H1 (cell line): ENCODE data around the gene OCEL1. TPM values are rescaled to one million over a fixed set of nuclear protein-coding genes. Genes with fewer than 3 reads are reported as not detected.

Experiments
- CHD2 ChIP-seq: IDR thresholded peaks from 2 replicates; pipeline ENCODE4 v1.6.1; 2012; ENCODE audit warnings: low read length, improper control_type of control experiment
- FOSL1 ChIP-seq: IDR thresholded peaks from 2 replicates; pipeline ENCODE4 v1.6.1; 2011; ENCODE audit warnings: mild to moderate bottlenecking, low read depth, low read length, moderate library complexity; ENCODE audit not compliant: insufficient read depth
- JUN ChIP-seq: IDR thresholded peaks from 2 replicates; pipeline ENCODE4 v1.6.1; 2011; ENCODE audit warnings: low read depth, mild to moderate bottlenecking, improper control_type of control experiment, low read length
- KDM1A ChIP-seq: fragments of 200-600, 300-600 bp; sonication (generic); IDR thresholded peaks from 2 replicates; pipeline ENCODE4 v1.7.1; 2016; ENCODE audit warnings: mild to moderate bottlenecking, low read length, borderline replicate concordance
- NANOG ChIP-seq: IDR thresholded peaks from 2 replicates; pipeline ENCODE4 v1.6.1; 2011; ENCODE audit warnings: low read length, low read depth, mild to moderate bottlenecking, inconsistent platforms; ENCODE audit not compliant: insufficient read depth, poor library complexity, severe bottlenecking
- PHF8 ChIP-seq: fragments of 200-600 bp; sonication (generic); conservative IDR thresholded peaks from 2 replicates; pipeline ENCODE4 v1.7.1; 2012; ENCODE audit warnings: low read depth, mild to moderate bottlenecking, inconsistent platforms, low read length, moderate library complexity
- POLR2AphosphoS5 ChIP-seq: IDR thresholded peaks from 2 replicates; pipeline ENCODE4 v1.6.1; 2011; ENCODE audit warnings: low read depth, low read length
- POU5F1 ChIP-seq: IDR thresholded peaks from 2 replicates; pipeline ENCODE4 v1.6.1; 2011; ENCODE audit warnings: low read depth, mild to moderate bottlenecking, low read length, moderate library complexity
- RFX5 ChIP-seq: IDR thresholded peaks from 2 replicates; pipeline ENCODE4 v1.6.1; 2011; ENCODE audit warnings: low read depth, low read length, improper control_type of control experiment, borderline replicate concordance
- RXRA ChIP-seq: IDR thresholded peaks from 2 replicates; pipeline ENCODE4 v1.6.1; 2011; ENCODE audit warnings: low read depth, mild to moderate bottlenecking, low read length, moderate library complexity; ENCODE audit not compliant: insufficient read depth
- SP2 ChIP-seq: IDR thresholded peaks from 2 replicates; pipeline ENCODE4 v1.6.1; 2012; ENCODE audit warnings: mild to moderate bottlenecking, low read length, inconsistent platforms
- SP4 ChIP-seq: IDR thresholded peaks from 2 replicates; pipeline ENCODE4 v1.6.1; 2012; ENCODE audit warnings: low read length, inconsistent platforms
- USF2 ChIP-seq: IDR thresholded peaks from 2 replicates; pipeline ENCODE4 v1.6.1; 2011; ENCODE audit warnings: low read length, improper control_type of control experiment
- polyA plus RNA-seq, 7 experiments: library from polyadenylated mRNA; depleted of rRNA in 3 of 7; stranded (reverse) in 5 of 7; unstranded in 2 of 7; fragments of >200 nt in 5 of 7; fragments of 200-250 nt in 2 of 7; gene quantifications; 1 replicate in 5 of 7; 2 replicates in 1 of 7; 4 replicates in 1 of 7; pipeline versions ENCODE4 v1.2.1 to v1.2.3, GENCODE V29; 2011 to 2013; ENCODE audit warnings: missing spikeins in 2 of 7, mixed read lengths in 2 of 7
- total RNA-seq: library from RNA; stranded (reverse); fragmentation: NEBNext Ultra II Directional; extraction: Animal tissue kit (Norgen Biotek cat#: 25700); gene quantifications from 2 replicates; pipeline ENCODE4 v1.2.1, GENCODE V29; 2021
- TF ChIP-seq, protein P1 (sequence below), 3 experiments: IDR thresholded peaks; 1 replicate in 2 of 3; 2 replicates in 1 of 3; pipeline versions ENCODE4 v1.5.1 to v1.6.1; 2011; ENCODE audit warnings: low read length in 3 of 3, mild to moderate bottlenecking in 3 of 3, inconsistent platforms in 2 of 3, low read depth in 1 of 3, moderate library complexity in 1 of 3; ENCODE audit not compliant: insufficient read depth in 1 of 3; ENCODE audit errors: control extremely low read depth in 1 of 3

The OCEL1 gene
- total and polyA plus RNA-seq, 2 of the 8 experiments (the other 6 are each of a cell fraction or from before 2014, with no cell fraction given), result 13.3 to 32.6 TPM

GRCh38 chr19:17242431-17243208, 16.6 kb downstream of the OCEL1 start (continued):
- no peak for TF ChIP-seq NANOG
- no peak for TF ChIP-seq SP2
- TF ChIP-seq USF2, result no peak
- TF ChIP-seq KDM1A, result peak; percentile 71; the same call in 1 of the 2 replicates
- no peak for TF ChIP-seq FOSL1
- TF ChIP-seq, protein P1, sequence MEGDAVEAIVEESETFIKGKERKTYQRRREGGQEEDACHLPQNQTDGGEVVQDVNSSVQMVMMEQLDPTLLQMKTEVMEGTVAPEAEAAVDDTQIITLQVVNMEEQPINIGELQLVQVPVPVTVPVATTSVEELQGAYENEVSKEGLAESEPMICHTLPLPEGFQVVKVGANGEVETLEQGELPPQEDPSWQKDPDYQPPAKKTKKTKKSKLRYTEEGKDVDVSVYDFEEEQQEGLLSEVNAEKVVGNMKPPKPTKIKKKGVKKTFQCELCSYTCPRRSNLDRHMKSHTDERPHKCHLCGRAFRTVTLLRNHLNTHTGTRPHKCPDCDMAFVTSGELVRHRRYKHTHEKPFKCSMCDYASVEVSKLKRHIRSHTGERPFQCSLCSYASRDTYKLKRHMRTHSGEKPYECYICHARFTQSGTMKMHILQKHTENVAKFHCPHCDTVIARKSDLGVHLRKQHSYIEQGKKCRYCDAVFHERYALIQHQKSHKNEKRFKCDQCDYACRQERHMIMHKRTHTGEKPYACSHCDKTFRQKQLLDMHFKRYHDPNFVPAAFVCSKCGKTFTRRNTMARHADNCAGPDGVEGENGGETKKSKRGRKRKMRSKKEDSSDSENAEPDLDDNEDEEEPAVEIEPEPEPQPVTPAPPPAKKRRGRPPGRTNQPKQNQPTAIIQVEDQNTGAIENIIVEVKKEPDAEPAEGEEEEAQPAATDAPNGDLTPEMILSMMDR (IDR thresholded peaks at IDR 0.05; ENCODE audit: control extremely low read depth in 1 of 3, insufficient read depth in 1 of 3, low read depth in 1 of 3, low read length in 3 of 3), result no peak
- no peak for TF ChIP-seq CHD2
- TF ChIP-seq RXRA, result no peak
- TF ChIP-seq JUN, result no peak
- TF ChIP-seq RFX5, result no peak
- TF ChIP-seq SP4, result no peak
- no peak for TF ChIP-seq PHF8
- 0 out of 2 replicates have a peak, but pooled peaks have one; percentile 22 for TF ChIP-seq POLR2AphosphoS5
- no peak for TF ChIP-seq POU5F1
